GM21529 (cell line): ENCODE results near the gene NOC4L.

Experiments used
- ATAC-seq: cut with Tn5 transposase; IDR thresholded peaks from one replicate; pipeline ENCODE4 v1.9.1; 2021; ENCODE audit not compliant: unreplicated experiment

NOC4L gene

DNA sequence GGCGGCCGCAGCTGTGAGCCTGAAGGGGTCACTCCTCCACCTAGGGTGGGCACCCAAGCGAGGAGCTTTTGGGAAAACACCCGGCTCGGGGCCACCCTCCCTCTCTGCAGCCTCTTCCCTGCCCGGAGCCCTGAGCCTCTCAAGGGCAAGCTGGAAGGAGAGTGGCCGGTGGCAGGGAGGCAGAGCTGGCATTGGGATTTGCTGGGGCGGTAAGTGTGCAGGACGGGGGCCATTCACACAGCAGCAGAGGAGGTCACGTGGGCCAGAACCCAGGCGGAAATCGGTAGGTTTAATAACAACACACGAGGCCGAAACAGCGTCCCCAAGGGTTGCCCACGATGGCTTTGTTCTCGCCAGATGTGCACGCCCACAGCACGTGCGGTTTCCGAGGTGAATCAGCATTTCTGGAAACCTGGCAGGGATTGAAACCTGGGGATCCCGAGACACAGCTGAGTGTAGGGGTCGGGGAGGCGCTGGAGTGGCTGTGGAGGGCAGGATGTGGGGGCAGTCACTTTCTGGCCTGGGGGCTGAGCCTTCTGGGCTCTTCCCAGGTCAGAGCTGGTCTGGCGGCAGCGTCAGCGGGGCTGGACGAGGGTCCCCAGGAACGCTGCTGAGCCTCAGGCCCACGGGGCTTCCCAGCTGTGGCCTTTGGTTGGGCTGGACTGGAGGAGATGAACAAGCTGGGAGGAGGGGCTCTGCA is 23.5 kb downstream of the NOC4L start:
- no peak for ATAC-seq

DNA sequence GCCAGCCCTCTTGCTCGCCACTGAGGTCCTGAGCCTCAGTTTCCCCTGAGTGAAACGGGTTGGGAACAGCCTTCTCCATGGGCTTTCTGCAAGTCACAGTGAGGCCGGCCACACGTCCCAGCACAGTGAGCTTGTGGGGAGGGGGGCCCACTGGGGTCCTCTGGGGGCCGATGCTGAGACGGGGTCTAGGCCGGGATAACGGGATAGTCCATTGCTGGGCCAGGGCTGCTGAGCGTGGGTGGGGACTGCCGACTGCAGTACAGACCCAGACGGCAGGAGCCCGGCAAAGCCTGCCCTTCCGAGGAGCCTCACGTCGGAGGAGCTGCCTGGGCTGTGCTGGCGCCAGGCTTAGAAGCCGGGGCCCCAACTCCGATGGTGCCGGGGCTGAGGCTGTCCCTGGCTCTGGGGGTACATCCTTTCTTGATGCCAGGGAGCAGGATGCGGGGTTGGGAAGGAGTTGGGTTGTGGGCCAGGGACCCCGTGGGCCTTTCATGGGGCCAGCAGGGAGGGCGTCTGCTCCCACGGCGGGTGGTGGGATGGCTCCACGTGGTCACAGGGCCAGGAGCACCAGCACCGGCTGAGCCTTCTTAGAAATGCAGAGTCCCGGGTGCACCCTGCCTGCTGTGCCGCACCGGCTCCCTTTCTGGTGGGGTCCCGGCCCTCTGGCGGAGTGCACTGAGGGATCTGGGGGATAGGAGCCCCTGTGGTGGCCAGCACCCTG is 24.2 kb downstream of the NOC4L start:
- ATAC-seq: no peak

DNA sequence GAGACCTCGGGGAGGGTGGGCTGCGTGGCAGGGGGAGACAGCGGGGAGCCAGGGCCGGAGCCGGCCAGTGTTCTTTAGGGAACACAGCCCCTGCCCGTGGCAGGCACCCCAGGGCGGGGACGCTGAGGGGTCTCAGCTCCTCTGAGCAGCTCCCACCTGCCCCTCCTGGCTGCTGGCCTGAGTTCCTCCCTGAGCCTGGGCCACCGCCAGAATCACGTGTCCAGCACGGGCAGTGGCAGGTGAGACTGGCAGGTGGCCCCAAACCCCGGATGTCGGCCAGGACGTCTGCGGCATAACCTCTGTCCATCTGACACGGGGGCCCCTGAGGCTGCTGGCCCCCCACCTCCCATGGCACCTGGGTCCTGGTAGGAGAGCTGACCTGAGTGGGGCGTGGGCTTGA is 25.1 kb downstream of the NOC4L start:
- no peak for ATAC-seq

DNA sequence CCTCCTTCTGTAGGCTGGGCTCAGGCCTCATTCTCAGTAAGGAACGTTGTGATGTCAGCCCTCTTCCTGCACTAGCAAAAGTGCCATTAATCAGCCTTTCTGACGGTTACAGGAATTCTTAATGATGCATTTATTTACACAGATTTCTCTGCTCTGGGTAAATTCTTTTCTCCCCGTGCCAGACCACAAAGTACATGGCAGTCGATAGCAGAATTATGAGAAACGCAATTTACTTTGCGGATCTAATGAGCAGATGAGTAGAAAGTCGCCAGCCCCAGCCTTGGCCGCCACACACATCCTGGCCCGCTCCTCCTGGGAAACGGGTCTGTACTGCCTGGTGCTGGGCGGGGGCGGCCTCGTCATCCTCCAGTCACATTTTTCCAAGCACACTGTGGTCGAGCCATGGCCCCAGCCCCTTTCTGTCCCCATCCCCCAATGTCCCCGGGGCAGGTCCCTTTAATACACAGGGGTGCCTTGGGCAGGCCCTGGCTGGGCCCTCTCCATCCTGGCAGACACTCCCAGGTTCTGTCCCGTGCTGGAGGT is 25.9 kb downstream of the NOC4L start:
- ATAC-seq: no peak

DNA sequence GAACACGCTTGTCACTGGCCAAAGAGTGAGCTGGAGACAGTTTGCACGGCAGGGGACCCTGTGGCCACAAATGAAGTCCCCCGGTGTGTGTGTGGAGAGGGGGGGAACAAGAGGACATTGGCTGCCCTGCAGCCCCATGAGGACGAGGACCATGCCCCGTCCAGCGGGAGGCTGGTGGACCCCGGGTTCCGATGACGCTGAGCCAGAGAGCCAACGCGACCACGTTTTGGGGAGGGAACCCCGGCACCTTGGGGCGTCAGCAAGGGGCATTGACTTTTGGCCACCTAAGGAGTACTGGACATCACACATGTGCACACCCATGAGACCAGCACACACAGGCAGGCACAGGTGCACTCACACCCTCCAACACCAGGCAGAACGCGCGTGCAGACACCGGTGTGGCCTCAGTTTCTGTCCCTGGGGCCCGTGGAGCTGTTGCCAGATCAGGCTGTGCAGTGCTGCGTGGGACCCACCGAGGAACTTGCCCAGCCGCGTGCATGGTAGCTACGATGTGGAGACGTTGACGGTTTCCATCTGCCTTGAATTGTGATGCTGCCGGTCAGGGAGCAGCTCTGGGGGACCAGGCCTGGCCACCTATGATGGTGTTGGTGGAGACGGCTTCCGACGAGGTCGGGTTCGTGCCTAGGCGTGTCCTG is 26.5 kb downstream of the NOC4L start:
- ATAC-seq: no peak

DNA sequence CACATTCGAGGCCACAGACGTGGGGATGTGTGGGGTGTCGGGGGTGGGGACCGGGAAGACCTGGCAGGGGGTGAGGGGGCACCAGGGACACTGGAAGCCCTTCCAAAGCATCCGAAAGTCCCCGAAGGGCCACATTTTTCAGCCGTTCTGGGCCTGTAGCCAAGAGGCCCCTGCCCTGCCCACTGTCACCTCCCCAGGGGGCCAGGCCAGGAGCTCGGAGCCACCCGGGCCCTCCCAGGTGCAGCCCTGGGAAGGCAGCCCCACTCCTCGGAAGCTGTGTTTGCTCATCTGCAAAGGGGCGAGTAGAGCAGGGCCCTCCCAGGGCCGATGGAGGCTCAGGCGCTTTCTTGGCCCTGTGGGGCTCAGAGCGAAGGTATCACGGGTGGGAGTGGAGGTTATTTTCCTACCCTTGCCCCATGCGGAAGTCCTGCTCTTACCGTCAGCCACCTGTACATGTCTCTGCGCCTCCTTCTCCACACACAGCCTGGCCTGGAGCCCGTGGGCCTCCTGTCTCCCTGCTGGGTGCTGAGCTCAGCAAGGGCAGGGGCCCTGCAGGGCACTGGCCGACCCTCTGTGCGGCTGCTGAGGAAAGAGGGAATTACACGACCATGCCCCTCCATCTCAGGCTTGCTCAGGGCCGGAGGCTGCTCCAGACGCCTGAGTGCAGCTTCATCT is 27.2 kb downstream of the NOC4L start:
- no peak for ATAC-seq

DNA sequence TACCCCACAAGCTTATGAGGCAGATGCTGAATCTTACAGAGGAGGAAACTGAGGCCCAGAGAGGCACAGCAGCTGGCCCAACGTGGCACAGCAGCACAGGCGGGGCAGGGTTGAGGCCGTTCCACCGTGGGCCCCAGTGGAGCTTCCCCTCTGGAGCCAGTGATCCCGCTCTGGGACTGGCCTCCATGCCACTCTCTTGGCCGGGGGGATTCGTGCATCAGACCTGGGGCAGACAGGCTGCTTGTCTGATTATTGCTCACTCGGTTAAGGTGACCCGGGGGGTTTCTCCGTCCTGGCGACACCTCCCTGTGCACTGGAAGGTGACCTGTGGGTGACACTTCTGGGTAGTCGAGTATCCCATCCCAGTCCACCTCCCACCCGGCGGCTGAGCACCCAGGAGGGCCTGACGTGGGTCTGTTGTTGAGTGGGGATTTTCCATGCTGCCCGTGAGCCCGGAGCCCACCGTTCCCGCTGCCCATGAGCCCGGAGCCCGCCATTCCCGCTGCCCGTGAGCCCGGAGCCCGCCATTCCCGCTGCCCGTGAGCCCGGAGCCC is 27.8 kb downstream of the NOC4L start:
- ATAC-seq: no peak

DNA sequence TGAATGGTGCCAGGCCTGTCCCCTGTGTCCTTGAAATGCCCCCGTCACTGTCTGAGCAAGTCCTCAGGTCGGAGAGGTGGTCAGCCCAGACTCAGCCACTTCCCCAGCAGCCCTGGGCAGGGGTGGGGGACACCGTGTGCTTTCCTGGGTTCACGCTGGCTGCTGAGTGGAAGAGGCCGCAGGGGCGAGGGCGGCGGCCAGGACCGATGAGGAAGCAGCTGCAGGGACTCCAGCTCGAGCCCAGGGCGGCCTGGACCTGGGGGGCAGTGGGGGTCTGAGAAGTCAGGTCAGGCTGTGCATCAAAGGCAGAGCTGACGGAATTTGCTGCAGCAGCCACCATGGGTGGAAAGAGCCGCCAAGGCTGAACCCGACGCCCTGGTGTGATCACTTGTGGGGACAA is 28.4 kb downstream of the NOC4L start:
- ATAC-seq: no peak

DNA sequence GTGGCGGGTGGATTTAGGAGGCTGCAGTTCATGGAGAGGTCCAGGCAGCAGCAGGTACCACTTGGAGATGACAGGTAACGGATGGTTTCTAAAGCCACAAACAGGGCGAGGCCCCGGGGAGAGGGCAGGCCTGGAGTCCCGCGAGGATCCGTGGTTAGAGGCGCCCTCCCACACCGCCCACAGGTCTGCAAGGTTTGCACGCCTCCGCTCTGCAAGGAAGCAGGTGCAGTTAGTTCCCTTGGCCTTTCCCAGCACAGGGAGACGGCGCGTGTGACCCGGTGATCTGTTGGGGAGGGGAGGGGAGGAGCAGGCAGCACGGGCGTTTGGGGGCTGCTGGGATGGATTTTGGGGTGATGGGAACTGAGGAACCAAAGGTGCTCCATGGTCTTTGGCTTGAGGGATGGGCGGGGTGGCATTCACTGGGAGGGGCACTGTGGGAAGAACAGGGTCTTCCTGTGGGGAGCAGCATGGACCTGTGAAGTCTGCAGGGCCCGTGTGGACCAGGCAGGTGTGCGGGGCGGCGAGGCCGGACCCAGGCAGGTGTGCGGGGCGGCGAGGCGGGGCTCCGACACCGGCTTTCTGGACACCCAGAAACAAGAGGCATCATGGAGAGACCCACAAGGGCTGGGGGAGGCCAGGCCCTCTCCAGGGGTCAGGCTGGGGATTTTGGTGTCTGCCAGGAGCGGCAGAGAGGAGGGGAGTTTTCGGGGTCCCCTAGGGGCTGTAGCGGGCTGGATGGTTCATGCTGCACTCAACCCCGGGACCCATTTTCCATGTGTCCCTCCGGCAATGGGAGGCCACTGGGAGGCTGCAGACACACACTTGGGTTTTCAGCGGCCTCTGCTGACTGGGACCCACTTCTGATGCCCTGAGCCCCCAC is 29.1 kb downstream of the NOC4L start:
- no peak for ATAC-seq

DNA sequence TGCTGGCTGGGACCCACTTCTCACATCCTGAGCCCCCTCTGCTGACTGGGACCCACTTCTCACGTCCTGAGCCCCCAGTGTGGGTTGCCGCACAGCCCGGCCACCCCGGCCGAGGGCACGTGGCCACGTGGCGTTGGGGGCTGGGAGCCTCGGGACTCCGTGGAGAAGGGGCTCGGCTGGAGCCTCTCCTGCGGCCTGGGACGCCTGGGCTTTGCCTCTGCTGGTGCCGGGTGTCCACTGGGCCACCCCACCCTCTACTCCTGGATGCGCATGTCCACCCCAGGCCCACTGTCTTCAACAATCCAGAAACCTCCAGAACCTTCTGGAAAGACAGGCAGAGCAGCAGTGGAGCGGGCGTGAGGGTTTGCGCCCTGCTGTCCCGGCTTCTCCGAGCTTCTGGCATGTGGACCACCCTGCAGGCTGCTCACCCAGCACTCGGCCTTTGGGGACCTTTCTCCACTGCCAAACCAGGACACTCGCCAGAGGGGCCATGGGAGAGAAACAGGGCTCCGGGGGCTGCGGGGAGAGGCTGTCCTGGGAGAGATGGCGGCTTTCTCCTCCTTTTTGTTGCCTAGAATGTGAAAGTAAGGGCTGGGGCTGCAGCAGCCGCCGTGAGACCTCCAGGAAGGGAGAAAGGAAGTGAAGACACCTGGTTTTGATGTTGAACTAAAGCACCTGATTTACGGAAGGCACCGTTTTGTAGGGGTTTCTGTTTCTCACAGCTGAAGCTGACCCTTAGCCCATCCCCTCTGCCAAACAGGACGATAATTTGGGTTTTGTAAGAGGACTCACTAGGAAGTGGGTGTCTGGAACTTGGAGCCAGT is 30.0 kb downstream of the NOC4L start:
- ATAC-seq: no peak

DNA sequence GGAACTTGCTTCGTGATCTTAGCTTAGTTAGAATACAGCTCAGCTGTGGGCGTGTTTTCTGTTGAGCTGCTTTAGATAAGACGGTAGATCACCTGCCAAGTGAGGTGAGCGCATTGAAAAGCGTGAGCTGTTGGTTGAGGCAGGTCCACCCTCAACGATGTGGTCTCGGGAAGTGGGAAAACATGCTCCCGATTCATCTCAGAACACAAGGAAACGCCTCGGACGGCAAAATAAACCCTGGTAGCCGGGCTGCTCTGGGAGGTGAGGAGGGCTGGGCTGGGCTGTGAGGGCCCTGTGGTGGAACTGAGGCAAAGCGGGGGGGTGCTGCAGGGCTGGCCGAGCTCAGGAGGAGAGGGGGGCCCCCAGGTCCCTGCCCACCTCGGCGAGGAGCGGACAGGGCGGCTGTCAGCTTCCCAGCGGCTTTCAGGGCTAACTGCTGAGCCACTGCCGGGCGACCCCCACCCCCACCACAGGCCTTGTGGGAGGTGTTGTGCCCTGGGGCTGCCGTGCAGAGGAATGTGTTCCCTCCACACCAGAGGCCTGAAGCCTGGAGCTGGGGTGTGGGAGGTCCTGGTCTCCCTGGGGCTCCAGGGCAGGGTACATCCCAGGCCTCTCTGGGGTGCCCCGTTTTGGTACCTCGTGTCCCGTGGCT is 30.7 kb downstream of the NOC4L start:
- ATAC-seq: no peak

DNA sequence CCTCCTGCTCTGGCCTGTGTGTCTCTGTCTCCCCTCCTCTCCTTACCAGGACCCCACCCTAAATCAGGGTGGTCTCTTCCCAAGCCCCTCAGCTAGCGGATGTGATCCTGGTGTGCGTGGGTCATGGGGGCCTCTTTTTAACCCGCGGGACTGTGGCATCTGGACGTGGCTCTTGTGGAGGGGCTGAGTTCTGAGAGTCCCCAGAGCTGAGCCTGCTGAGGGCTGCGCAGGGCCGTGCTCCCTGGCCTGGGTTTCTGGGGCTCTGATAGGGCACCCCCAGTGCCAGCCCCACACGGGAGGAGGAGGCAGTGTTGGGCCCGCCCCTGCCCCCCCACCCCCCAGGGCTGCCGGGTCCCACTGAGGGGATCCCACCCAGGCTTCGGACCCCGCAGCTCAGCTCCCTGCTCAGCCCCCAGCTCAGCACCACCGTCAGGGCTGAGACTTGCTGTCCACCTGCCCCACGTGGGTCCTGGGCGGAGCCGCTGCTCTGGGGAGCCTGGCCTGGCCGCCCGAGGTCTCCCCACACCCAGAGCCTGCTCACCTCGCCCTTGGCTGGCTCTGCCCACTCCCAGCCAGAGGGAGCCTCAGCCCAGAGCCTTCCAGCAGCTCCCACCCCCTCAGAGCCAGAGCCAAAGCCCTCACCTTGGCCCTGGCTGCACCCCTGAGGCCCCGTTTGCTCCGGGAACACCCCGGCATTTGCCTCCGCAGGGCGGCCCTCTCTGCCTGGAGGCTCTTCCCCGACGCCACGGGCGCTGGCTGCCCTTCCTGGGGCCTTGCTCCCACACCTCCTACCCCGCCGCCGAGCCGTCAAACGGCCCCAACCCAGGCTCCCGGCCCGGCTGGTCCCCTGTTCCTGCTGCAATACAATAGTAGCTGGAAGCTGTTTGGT is 31.5 kb downstream of the NOC4L start:
- no peak for ATAC-seq

DNA sequence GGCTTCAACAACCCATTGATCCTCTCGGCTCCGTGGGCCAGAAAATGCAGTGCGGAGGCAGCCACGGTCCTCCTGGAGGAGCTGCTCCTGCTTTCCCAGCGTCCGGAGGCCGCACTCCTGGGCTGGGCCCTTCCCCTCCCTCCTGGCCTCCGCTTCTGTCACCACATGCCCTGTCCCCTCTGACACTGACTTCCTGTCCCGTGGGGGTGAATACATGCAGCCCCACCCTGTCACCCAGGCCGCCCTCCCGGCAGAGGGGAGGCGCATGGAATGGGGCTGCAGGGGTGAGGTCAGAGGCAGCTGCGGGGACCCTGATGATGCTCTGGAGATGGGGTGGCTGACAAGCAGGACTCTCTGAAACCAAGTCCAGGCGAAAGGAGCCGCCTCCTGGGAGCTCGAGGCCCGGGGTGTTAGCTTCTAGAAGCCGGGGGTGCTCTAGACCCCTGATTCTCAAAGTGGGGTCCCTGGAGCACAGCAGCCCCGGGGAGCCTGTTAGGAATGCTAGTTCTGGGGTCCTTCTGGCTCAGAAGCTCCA is 32.2 kb downstream of the NOC4L start:
- ATAC-seq: no peak

DNA sequence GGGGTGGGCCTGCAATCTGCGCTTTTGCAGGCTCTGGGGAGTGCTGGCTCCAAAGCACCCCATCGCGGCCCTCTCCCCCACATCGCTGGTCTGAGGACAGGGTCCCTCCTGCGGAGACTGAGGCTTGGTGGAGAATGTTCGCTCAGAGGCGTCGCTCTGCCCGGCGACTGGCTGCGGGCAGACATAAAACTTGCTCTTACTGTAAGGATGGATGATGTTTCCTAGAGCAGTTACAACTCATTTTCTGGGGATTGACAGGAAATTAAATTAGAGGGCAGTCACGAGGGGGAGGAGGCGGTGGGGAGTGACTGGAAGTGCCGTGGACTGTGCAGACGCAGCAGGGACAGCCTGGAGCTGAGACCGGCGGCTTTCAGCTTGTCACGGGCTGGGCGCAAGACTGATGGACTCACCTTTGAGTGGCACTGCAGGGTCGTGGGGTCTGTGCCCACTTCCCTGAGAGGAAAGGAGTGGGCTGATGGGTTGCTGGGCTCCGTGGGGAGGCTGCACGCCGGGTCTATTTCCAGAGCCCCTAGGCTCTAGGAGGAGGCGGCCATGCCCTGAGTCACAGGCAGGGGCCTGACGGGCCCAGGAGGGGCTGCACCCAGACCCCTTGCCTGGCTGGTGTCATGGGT is 32.8 kb downstream of the NOC4L start:
- no peak for ATAC-seq

DNA sequence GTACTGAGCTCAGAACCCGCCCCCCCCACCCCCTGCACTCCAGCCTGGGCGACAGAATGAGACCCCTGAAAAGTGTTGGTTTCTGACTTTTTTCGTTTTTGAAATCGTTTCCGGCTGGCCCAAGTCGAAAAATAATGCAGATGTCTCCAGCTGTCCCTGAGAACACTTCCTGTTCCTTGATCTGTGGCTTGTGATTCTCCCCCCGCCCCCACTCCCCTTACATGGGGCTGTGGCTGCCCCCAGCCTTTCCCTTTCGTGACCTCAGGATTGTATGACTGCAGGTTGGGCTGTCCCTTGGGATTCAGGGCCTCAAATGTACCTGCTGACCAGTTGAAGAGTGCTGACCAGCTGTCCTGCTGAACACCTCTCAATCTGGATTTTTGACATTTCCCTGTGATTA is 34.1 kb downstream of the NOC4L start:
- no peak for ATAC-seq

DNA sequence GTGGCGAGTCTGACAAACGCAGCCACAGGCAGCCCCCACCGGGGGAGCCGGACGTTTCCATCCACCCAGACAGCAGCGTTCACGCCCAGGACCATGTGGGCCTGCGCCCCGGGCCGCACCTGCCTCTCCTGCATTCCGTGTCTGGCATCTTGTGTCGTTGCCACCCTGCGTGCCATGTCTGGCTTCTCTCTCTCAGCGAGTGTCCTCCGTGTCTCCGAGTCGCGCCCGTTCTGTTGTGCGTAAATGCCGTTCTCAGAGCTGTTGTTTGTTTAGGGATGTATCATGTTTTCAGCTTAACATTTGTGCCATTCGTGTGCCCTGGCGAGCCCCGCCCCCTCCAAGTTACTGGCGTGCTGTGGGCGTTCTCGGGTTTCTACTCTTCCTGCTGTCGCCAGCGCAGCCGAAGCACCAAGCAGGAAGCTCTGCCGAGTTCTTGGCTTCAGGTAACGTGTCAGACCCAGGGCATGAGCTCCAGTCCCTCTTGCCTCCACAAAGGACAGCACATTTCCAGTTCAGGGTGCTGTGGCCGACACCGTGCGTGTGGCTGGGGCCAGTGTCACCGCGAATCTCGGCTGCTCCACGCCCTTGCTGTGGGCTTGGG is 34.6 kb downstream of the NOC4L start:
- ATAC-seq: no peak
